T-helper 17 cell (primary cell): Measurements from ENCODE around the gene TPD52L2. TPM values are rescaled to one million over a fixed set of nuclear protein-coding genes. Genes with fewer than 3 reads are reported as not detected.

Source experiments
- ATAC-seq: fragments of 150-1000 bp; cut with Tn5 transposase; 2 replicates; pipeline ENCODE4 v1.10.0; 2021; ENCODE audit warnings: mild to moderate bottlenecking, moderate library complexity
- DNase-seq, 3 donors: peaks; one replicate each; pipeline versions ENCODE4 v3.0.0 to v3.0.0-alpha.2; 2020 to 2021
- H3K9me3 ChIP-seq: one replicate; pipeline ENCODE4 v1.7.0; 2013; ENCODE audit warnings: low read length, mild to moderate bottlenecking; ENCODE audit not compliant: control insufficient read depth, poor library complexity, severe bottlenecking
- H3K27ac Mint-ChIP-seq: one replicate; pipeline ENCODE4 v1.8.0; 2022; ENCODE audit warnings: mild to moderate bottlenecking, moderate library complexity, mixed read lengths
- H3K27me3 Mint-ChIP-seq: one replicate; pipeline ENCODE4 v1.8.0; 2022; ENCODE audit warnings: mixed read lengths
- H3K36me3 Mint-ChIP-seq: one replicate; pipeline ENCODE4 v1.8.0; 2022; ENCODE audit warnings: low read depth, mixed read lengths
- H3K4me1 Mint-ChIP-seq: one replicate; pipeline ENCODE4 v1.8.0; 2022; ENCODE audit warnings: mild to moderate bottlenecking, mixed read lengths
- H3K4me3 Mint-ChIP-seq: one replicate; pipeline ENCODE4 v1.8.0; 2022; ENCODE audit warnings: mild to moderate bottlenecking, moderate library complexity, mixed read lengths
- total RNA-seq, 4 donors: library from RNA in 2 of 4; stranded (reverse) in 2 of 4; gene quantifications; one replicate each; pipeline ENCODE4 v1.2.3 and lab custom pipeline; 2022 to 2026

Gene TPD52L2
- total RNA-seq, 2 donors from 2014 or later = 26.9 to 29.9 TPM

GRCh38 chr20:63893999-63894357 lies 28.9 kb downstream of the TPD52L2 start:
- no peaks in the 10 kb centered on the region for H3K36me3 Mint-ChIP-seq

DNA sequence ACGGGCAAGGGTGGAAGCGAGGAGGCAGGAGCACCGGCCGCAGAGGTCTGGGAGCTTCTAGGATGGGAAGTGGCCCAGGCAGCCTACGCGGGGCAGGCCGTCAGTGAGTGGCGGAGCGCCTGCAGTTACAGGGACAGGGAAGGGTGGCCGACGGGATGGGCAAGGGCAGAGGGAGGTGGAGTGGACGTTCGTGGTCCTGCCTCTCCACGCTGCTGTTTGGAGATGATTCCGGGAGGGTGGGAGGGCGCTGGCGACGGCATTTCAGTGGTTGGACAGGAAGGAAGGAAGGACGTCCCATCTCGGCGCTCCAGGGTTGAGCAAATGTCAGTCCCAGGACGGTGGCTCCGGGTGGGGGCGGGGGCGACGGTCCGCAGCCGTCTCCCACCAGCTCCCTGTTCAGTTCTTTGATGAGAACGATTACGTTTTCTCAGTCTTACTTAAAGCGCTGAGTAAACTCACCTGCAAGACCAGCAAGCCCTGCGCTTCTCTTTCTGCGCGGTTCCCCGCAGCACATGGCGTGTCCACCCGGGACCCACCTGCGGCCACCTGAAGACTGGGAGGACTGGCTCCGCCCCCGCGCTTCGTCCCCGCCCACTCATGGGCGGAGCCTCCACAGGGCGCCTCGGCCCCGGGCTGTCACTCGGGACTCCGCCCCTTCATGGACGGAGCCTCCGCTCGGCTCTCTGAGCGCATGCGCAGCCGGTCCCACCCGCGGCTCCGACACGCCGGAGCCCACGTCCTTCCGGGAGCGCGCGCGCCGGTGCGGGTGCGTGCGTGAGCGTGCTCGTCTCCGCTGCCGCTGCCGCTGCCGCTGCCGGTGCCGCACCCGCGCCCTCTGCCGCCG lies 29.5 kb downstream of the TPD52L2 start, which contains the start of gene DNAJC5:
Gene DNAJC5 (plus strand): TSS at position 769 of the 844 bp plus-strand sequence. CDS start 33,220 bp downstream, outside the sequence.
- Mint-ChIP-seq H3K27me3 (no peaks in the 10 kb centered on the region), H3K36me3 (no peaks in the 10 kb centered on the region), H3K4me3 (peak within 1 kb of the TSS; percentile 93), H3K4me1 (peaks cover 34% of the 10 kb centered on the region), H3K27ac (peak within 1 kb of the TSS; percentile 95)
- ATAC-seq = peak; percentile 90
- peak; percentile 97 to 99 (median 98) for DNase-seq
- no peaks in the 10 kb centered on the region for H3K9me3 ChIP-seq

More at GRCh38 chr20:63893999-63894357, 28.9 kb downstream of the TPD52L2 start:
- peak overlapping the region; percentile 78 for H3K27ac Mint-ChIP-seq
- DNase-seq = no peak
- H3K4me3 Mint-ChIP-seq = peak overlapping the region; percentile 90
- no peaks in the 10 kb centered on the region for H3K9me3 ChIP-seq
- H3K27me3 Mint-ChIP-seq = no peaks in the 10 kb centered on the region
- H3K4me1 Mint-ChIP-seq = peaks cover 31% of the 10 kb centered on the region
- ATAC-seq = no peak

DNA sequence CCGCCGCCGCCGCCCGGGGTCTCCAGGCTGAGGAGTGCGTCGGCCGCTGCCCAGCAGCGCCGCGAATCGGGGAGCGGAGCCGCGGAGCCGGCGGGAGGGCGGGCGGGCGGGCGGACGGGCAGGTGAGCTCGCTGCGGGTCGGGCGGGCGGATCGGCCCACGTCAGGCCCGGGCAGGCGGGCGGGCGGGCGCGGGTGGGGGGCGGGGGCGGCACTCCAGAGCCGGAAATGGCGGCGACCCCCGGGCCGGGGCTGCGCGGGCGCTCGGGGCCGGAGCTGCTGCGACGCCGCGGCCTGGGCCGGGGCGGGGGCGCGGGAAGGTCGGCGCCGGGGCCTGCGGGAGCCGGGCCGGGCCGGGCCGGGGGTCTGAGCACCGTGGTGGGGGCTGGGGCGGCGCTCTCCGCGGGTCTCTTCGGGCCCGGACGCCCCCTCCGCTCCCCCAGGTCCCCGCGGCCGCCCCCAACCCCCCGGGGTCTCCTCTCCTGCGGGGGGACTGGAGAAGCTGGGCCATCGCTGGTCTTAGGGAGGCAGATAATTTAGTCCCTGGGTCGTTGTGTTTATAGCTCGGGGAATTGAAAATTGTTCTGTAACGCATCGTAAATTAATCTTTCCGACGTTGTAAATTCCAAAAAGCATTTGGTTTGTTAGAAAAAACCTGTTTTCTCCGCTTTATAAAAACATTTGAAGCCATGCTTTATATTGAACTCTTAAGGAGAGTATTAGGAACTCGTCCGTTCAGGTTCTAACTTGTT lies 30.3 kb downstream of the TPD52L2 start:
- H3K9me3 ChIP-seq = no peaks in the 10 kb centered on the region
- Mint-ChIP-seq H3K27me3 (no peaks in the 10 kb centered on the region), H3K36me3 (no peaks in the 10 kb centered on the region), H3K4me3 (peak overlapping the region; percentile 93), H3K27ac (peak overlapping the region; percentile 95), H3K4me1 (peaks cover 34% of the 10 kb centered on the region)
- ATAC-seq (no peak), DNase-seq (no peak)

DNA sequence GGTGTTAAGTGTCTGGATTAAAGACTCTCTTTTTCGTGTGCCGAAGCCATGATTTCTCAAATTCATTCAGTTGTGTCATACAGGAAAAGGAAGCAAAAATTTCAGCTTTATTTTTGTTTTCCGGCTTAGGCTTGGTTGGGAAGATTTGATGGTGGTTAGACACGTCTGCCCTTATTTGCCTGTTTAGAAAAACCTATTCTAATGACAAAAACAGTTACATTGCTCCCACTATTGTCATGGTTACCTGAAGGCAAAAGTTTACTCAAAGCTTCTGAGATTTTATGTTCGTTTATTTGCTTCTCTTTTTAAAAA lies 30.8 kb downstream of the TPD52L2 start:
- peak overlapping the region; percentile 95 for H3K27ac Mint-ChIP-seq
- DNase-seq (no peak), ATAC-seq (peak; percentile 24)
- H3K4me1 Mint-ChIP-seq = peaks cover 34% of the 10 kb centered on the region
- peak overlapping the region; percentile 93 for H3K4me3 Mint-ChIP-seq
- H3K36me3 Mint-ChIP-seq = no peaks in the 10 kb centered on the region
- H3K9me3 ChIP-seq = no peaks in the 10 kb centered on the region
- H3K27me3 Mint-ChIP-seq = no peaks in the 10 kb centered on the region

DNA sequence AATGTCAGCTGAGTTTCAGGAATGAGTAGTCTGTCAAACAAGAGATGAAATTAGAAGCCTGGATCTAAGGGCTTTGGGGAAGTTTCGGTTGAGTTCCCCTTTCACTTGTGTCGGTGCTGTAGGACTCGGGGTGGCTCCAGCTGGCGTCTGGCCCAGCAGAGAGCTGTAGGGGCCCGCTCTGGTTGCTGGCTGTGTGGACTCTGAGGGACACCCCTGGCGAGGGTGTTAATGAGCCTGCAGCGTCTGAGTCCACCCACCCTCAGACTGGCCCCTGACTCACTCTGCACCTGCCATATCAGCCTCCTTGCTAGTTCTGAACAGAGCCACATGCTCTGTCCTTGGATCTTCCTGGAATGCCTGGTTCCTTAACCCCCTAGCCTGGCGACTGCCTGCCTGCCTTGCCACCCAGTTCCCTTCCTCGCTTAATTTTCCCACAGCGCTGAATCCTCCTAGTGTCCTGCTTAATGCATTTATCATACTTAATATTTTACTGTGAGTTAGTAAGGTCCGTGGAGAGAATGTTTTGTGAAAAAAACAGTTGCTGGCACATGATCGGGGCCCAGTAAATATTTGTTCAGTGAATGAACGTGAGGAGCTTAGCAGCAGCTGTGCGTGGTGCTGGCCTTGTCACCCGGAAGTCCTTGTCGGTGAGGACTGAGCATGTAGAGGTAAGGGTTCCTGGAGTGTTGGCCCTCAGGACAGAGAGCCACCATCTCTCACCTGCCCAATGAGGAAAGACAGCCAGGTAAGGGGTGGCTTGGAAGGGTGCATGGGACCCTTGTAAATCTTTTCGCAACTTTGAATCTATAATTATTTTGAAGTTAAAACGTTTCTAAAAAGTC lies 31.4 kb downstream of the TPD52L2 start:
- H3K36me3 Mint-ChIP-seq = no peaks in the 10 kb centered on the region
- no peaks in the 10 kb centered on the region for H3K9me3 ChIP-seq
- ATAC-seq (peak; percentile 23), DNase-seq (no peak)
- H3K4me3 Mint-ChIP-seq = peak overlapping the region; percentile 93
- H3K27me3 Mint-ChIP-seq = no peaks in the 10 kb centered on the region
- H3K4me1 Mint-ChIP-seq = peaks cover 40% of the 10 kb centered on the region
- peak overlapping the region; percentile 95 for H3K27ac Mint-ChIP-seq

GRCh38 chr20:63897978-63898561 lies 33.0 kb downstream of the TPD52L2 start:
- no peak for DNase-seq
- Mint-ChIP-seq H3K36me3 (no peaks in the 10 kb centered on the region), H3K4me3 (no peak overlapping the region), H3K4me1 (peaks cover 47% of the 10 kb centered on the region), H3K27ac (peak overlapping the region; percentile 95), H3K27me3 (no peaks in the 10 kb centered on the region)
- no peaks in the 10 kb centered on the region for H3K9me3 ChIP-seq
- ATAC-seq = no peak

DNA sequence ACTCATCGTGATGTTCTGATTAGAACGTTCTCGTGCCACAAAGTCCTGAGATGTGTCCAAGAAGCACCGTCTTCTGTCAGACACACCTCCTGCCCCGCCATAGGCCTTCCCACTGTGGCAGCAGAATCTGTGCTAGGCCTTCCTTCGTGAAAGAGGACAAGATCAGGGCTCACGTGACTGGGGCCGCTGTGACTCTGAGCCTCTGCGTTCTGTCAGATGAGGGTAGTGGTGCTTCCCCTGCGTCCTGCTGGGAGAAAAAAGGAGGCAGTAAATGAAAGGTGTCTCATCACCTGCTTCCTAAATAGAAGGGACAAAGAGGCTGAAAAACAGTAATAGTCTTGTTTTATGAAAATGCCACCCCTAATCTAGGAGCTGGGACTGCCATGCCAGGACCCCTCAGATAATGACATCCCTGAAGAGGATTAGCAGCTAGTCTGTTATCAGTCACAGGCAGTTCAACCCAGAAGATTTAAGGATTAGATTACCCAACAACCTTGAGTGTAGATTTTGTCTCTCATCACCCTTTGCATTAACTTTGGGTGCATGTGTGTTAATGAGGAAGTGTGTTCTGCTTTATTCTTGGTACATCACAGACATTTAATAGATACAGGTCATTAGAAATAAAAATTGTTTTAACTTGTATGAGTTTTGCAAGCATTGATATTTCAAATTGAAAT lies 34.0 kb downstream of the TPD52L2 start:
- H3K4me3 Mint-ChIP-seq = peak overlapping the region; percentile 39
- H3K27ac Mint-ChIP-seq = peak overlapping the region; percentile 95
- DNase-seq (no peak), ATAC-seq (no peak)
- peaks cover 51% of the 10 kb centered on the region for H3K4me1 Mint-ChIP-seq
- H3K36me3 Mint-ChIP-seq = no peaks in the 10 kb centered on the region
- no peaks in the 10 kb centered on the region for H3K27me3 Mint-ChIP-seq
- no peaks in the 10 kb centered on the region for H3K9me3 ChIP-seq

DNA sequence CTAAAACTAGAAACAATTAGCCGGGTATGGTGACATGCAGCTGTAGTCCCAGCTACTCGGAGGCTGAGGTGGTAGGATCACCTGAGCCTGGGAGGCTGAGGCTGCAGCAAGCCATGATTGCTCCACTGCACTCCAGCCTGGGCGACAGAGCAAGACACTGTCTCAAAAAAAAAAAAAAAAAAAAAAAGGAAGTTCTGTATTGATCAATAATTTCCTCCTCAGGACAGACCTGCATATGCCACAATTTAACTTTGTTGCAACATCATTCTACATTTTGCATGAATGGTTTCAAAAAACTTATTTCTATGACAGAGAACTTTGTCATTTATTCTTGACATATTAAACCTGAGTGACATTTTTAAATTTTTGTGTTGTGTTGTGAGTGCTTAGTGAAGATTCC lies 35.3 kb downstream of the TPD52L2 start:
- ATAC-seq (no peak), DNase-seq (no peak)
- Mint-ChIP-seq H3K4me1 (peaks cover 56% of the 10 kb centered on the region), H3K4me3 (no peak overlapping the region), H3K27ac (peak overlapping the region; percentile 91), H3K27me3 (no peaks in the 10 kb centered on the region), H3K36me3 (no peaks in the 10 kb centered on the region)
- H3K9me3 ChIP-seq = no peaks in the 10 kb centered on the region

GRCh38 chr20:63903796-63904561 lies 38.9 kb downstream of the TPD52L2 start:
- Mint-ChIP-seq H3K36me3 (no peaks in the 10 kb centered on the region), H3K4me1 (peaks cover 37% of the 10 kb centered on the region), H3K4me3 (no peak overlapping the region), H3K27ac (peak overlapping the region; percentile 91), H3K27me3 (no peaks in the 10 kb centered on the region)
- H3K9me3 ChIP-seq = no peaks in the 10 kb centered on the region
- ATAC-seq = no peak
- no peak for DNase-seq

GRCh38 chr20:63908008-63908682 lies 43.1 kb downstream of the TPD52L2 start:
- H3K4me3 Mint-ChIP-seq = no peak overlapping the region
- peaks cover 2% of the 10 kb centered on the region for H3K36me3 Mint-ChIP-seq
- H3K27ac Mint-ChIP-seq = no peak overlapping the region
- H3K4me1 Mint-ChIP-seq = peaks cover 39% of the 10 kb centered on the region
- ATAC-seq (no peak), DNase-seq (no peak)
- H3K27me3 Mint-ChIP-seq = no peaks in the 10 kb centered on the region
- H3K9me3 ChIP-seq = no peaks in the 10 kb centered on the region

DNA sequence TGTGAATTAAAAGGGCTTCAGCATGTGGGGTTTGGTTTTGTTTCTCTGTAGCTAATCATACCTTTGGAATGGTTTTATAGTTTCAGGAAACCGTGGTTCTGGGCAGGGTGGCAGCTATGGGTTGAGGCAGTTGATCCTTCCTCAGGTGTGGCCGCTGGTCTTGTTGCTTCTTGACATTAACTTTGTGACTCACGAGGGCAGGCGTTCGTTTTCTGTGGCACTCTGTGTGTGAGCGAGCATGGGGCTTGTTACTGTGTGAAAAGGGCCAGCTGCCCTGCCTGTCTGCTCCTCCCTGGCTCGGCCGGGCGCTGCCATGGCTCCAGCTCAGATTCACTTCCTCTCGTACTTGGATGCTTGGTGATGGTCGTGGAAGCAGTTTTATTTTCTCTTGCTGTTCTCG lies 46.1 kb downstream of the TPD52L2 start:
- no peaks in the 10 kb centered on the region for H3K9me3 ChIP-seq
- H3K36me3 Mint-ChIP-seq = peaks cover 2% of the 10 kb centered on the region
- ATAC-seq (no peak), DNase-seq (no peak)
- H3K27me3 Mint-ChIP-seq = no peaks in the 10 kb centered on the region
- no peak overlapping the region for H3K4me3 Mint-ChIP-seq
- peaks cover 27% of the 10 kb centered on the region for H3K4me1 Mint-ChIP-seq
- H3K27ac Mint-ChIP-seq = peak overlapping the region; percentile 51
